ENCODE measurements around the gene LEPR.
"Not testable (repeated sequence)": the region's sequence is repeated elsewhere in the genome, so short reads cannot be mapped to it uniquely, and the experiment has no call there.

The LEPR gene

GRCh38 chr1:65434760-65435159 lies 14.3 kb downstream of the LEPR start:
- DNase-seq, result no peak

- no peak for DNase-seq
Observed at GRCh38 chr1:65435987-65436386, 15.5 kb downstream of the LEPR start.

- DNase-seq, result no peak
Observed at GRCh38 chr1:65437616-65438015, 17.1 kb downstream of the LEPR start.

GRCh38 chr1:65440322-65440900 lies 19.9 kb downstream of the LEPR start:
- DNase-seq, result no peak

- DNase-seq, result no peak
Observed at GRCh38 chr1:65440915-65441314, 20.4 kb downstream of the LEPR start.

- no peak for DNase-seq
Observed at GRCh38 chr1:65441464-65441863, 21.0 kb downstream of the LEPR start.

- no peak for DNase-seq
Observed at GRCh38 chr1:65442442-65442841, 22.0 kb downstream of the LEPR start.

GRCh38 chr1:65443647-65444046 lies 23.2 kb downstream of the LEPR start:
- DNase-seq, result no peak

GRCh38 chr1:65444128-65444640 lies 23.7 kb downstream of the LEPR start:
- DNase-seq, result no peak

GRCh38 chr1:65445837-65446236 lies 25.4 kb downstream of the LEPR start:
- no peak for DNase-seq

GRCh38 chr1:65449214-65449823 lies 28.9 kb downstream of the LEPR start:
- no peak for DNase-seq

GRCh38 chr1:65455678-65456077 lies 35.2 kb downstream of the LEPR start:
- not testable (repeated sequence) for DNase-seq

- DNase-seq, result no peak
Observed at GRCh38 chr1:65456481-65456880, 36.0 kb downstream of the LEPR start.

- DNase-seq, result no peak
Observed at GRCh38 chr1:65457868-65458267, 37.4 kb downstream of the LEPR start.

- no peak for DNase-seq
Observed at GRCh38 chr1:65458730-65459396, 38.4 kb downstream of the LEPR start.

- no peak for DNase-seq
Observed at GRCh38 chr1:65459397-65459768, 38.9 kb downstream of the LEPR start.

GRCh38 chr1:65465837-65466236 lies 45.4 kb downstream of the LEPR start:
- DNase-seq, result not testable (repeated sequence)

GRCh38 chr1:65467536-65467935 lies 47.1 kb downstream of the LEPR start:
- DNase-seq, result no peak

GRCh38 chr1:65469126-65469888 lies 48.8 kb downstream of the LEPR start:
- peak; percentile 26 for DNase-seq

- no peak for DNase-seq
Observed at GRCh38 chr1:65469889-65470340, 49.4 kb downstream of the LEPR start.

All from right kidney (tissue), 1 donor.